Measurements from ENCODE around the gene KRT39.

The KRT39 gene

DNA sequence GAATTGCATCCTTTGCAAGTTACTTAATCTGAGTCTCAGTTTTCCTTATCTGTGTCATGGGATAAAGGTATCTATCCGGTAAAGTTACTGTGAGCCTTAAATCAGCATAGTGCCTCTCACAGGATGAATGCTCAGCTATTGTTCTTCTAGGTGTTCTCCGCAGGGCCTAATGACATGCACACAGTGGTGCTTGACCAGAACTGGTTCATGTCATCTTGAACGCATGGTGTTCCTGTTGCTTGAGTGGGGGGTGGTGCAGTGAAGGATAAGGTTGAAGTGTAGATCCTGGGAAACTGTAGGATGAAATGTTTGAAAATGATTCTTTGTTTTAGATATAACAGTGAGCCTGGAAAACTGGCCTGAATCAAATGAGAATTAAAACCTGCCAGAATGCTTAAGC, 13.4 kb upstream of the KRT39 start:
- no peak for DNase-seq (ENCODE audit: low spot score)

GRCh38 chr17:40978575-40979151, 11.9 kb upstream of the KRT39 start:
- DNase-seq (ENCODE audit: low spot score), result no peak

DNA sequence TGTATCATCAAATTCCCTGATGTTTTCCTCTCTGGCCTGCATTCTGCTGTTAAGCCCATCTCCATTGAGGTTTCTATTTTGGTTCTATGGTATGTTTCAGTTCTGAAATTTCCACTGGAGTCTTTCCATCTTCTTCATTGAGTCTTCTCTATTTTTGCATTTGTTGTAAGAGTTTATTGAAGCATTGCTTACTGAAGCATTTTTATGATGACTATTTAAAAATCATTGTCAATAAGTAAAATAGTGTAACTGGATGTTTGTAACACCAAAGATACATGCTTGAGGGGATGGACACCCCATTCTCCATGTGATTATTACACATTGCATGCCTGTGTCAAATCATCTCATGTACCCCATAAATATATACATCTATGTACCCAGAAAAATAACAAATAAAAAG, 8.8 kb upstream of the KRT39 start:
- DNase-seq (ENCODE audit: low spot score), result no peak

GRCh38 chr17:40974366-40974765, 7.6 kb upstream of the KRT39 start:
- no peak for DNase-seq (ENCODE audit: low spot score)

GRCh38 chr17:40967582-40967981, 834 bp upstream of the KRT39 start:
- no peak for DNase-seq (ENCODE audit: low spot score)

- DNase-seq (ENCODE audit: low spot score), result peak; percentile 49
Measured at GRCh38 chr17:40963838-40964237, 2.9 kb downstream of the KRT39 start.

DNA sequence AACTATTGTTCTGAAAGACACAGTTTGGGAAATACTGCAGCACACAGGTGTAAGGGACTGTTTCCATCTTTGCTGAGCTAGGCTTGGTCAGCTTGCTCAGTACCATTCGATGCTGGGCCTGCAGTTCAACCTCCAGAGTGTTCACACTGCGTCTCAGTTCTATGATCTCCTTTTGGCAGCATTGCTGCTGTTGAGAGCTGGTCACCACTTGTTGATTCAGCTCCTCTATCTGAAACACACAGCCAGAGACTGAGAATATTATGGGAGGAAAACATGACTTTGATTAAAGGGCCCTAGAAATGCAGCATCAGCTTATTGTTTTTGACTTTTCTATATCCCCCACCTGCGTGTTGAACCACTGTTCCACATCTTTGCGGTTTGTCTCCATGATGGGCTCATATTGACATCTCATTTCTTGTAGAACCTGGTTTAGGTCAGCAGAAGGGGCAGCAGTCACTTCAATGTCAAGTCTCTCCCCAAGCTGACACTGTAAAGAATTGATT, 4.6 kb downstream of the KRT39 start:
- DNase-seq (ENCODE audit: low spot score), result no peak

GRCh38 chr17:40961591-40961990, 5.2 kb downstream of the KRT39 start:
- no peak for DNase-seq (ENCODE audit: low spot score)

DNA sequence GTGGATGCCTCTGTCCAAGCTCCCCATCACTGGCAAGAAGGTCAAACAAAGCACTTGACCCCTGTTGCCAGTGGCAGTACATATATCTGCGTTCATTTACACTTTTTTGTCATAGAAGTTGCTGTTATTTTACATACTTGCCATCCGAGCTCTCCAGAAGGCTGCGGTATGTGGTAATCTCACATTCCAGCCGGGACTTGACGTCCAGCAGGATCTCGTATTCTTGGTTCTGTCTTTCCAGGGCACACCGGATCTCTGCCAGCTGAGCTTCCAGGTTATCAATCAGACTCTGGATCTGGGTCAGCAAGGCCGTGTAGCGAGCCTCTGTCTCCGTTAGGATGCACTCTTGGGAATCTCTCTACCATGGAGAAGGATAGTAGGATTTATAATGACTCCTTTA, 6.6 kb downstream of the KRT39 start:
- DNase-seq (ENCODE audit: low spot score), result no peak

GRCh38 chr17:40958086-40958953, 8.4 kb downstream of the KRT39 start:
- no peak for DNase-seq (ENCODE audit: low spot score)

DNA sequence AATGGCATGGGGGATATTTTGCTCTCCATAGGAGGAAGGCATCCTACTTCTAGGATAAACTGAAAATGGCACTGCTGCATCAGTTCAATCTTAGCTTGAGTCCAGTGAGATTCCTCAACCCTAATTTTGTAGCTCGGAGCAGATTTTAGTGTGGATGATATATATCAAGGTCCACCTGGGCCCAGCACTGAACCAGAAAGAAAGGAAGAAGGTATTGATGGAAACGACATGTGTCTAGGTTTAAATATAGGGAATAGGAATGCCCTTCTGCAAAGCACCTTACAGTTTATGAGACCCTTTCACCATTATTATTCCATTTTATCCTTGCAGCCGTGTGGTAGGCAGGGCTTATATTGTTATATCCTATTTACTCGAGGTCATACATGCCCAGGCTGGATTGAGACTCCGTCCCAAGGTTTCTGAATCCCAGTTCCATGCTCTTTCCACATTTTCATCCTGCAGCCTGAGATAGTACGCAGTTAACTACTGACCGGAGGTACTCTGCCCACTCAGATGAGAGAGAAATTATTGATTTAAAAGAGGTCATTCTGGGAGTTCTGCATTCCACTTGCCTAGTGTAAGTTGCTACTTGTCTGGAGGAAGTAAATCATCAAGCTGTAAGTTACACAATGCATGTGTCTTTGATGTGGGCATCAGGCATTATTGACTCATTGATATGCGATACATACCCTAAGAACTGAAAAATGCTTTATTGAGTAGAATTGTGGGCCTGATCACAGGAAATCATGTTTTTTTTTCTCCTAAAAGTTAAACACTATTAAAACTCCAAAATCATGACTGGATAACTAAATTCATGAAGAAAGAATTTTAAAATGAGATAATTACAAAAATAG, 10.1 kb downstream of the KRT39 start:
- peak; percentile 58 for DNase-seq (ENCODE audit: low spot score)

GRCh38 chr17:40953881-40954280, 12.9 kb downstream of the KRT39 start:
- DNase-seq (ENCODE audit: low spot score), result peak; percentile 60

GRCh38 chr17:40952661-40953060, 14.1 kb downstream of the KRT39 start:
- DNase-seq (ENCODE audit: low spot score), result peak; percentile 67

DNA sequence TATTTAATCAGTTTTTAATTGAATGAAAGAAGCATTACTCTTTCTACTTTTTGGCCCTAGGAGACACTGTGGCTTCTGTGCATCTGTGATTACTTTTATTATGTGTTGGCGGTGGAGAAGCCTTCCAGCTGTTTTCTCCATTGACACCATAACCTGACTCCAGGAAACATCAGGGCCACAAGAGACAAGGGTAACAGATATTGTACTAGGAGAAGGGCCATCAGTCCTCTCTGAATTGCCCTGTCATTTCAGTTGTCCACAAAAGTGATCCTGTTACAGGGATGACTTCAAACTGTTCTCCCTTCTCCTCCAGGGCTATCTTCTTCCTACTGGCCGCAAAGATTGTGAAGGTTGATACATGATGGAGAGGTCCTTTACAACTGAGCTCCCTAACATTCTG, 14.6 kb downstream of the KRT39 start:
- no peak for DNase-seq (ENCODE audit: low spot score)

DNA sequence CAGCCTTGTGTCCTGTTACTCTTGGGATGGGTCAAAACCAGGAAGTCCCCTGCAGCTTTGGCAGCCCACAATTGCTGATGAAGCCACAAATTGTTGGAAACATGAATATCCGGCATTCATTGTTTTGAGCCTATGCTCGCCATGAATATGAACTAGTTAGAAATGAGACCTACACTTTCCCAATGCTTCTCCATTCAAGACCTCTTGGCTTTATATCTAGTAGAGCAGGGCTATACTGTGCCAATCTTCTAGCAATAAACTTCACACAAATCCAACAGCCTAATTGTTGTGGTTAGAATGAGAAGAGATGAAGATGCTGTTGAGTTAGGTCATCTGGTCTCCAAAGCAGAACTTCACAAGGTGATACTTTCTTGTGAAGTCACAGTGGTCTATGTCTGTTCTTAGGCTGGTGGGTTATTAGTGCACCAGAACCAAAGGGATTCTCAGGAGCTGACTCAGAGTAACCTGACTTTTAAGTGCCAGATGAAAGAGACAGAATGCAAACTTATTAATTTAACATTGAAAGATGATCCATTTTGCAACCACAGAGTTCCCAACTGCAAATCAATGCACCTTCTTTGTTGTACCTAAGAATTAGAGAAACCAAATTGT, 15.6 kb downstream of the KRT39 start:
- DNase-seq (ENCODE audit: low spot score), result no peak

DNA sequence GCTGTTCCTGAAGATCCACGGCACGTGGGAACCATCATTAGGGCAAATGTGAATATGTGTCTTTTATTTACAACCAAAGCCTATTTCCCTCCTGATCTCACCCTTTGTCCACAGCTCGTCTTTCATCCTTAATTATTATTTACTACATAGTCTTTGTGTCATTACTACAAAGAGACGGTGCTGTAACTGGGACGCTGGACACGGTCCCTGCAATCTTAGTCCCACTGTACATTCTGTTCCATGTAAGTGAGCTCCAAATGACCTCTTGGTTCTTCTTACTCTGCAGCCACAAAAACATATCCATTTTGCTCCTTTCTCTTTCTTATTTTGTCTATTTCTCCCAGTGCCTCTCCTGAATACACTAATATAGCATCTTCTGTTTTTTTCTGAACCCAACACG, 16.6 kb downstream of the KRT39 start:
- DNase-seq (ENCODE audit: low spot score), result no peak

GRCh38 chr17:40949418-40949817, 17.3 kb downstream of the KRT39 start:
- DNase-seq (ENCODE audit: low spot score), result no peak

DNA sequence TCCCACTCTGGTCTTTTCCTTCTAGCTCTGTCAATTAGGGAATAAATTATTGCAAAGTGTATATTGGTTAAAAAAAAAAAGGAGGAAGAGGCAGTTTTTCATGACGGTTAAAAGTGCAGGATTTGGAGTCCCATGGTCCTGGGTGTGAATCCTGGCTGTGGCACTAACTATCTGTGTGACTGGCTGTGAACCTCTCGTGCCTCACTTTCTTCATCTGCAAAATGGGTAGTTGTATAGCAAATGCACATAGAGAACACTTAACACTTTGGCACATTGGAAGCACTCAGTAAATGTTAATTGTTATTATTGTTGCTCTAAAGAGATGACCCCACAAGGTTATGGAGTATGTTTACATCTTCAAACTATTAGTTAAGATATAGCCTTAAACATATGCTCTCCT, 18.8 kb downstream of the KRT39 start:
- no peak for DNase-seq (ENCODE audit: low spot score)

- no peak for DNase-seq (ENCODE audit: low spot score)
Measured at GRCh38 chr17:40945414-40945813, 21.3 kb downstream of the KRT39 start.

DNA sequence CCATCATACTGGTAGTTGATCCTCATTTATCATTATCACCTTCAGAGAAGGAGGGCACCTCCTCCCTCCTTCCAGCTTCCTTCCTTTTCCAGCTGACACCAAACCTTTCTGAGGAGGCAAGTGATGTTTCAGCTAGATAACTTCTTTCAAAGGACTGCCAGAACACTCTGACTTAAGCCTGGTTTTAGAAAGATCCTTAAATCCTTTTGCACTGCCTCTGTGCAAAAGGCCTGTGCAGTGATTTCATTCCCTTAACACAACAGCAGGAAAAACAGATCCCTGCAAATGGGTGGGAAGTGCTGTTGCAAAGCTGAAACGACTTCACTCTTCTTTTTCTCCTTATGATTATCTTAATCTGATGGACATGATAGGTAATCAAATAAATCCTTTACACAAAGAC, 22.2 kb downstream of the KRT39 start:
- DNase-seq (ENCODE audit: low spot score), result no peak

- DNase-seq (ENCODE audit: low spot score), result no peak
Measured at GRCh38 chr17:40942553-40942952, 24.2 kb downstream of the KRT39 start.

DNA sequence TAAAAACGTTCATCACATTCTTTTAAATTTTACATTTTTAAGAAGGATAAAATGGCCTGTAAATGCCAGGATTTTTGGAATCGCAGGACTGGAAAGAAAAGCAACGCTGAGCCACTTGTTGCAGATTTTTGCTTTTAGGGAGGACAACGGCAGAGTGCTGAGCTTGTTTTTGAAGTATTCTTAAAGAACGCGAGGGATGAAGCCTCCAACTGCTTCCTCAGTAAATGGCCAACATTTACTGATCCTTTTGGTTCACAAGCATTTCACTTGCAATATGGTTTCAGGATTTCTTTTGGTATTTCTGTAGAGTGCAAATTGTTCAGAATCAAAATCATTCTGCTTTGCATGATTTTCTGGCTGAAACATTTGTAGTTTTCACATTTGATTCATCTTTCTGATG, 26.5 kb downstream of the KRT39 start:
- no peak for DNase-seq (ENCODE audit: low spot score)

Data from AG20443 (cell line).